HepG2 (cell line): Measurements from ENCODE around the gene PCGF3. TPM values are rescaled to one million over a fixed set of nuclear protein-coding genes. Genes with fewer than 3 reads are reported as not detected.

Experiments used
- ATAC-seq: fragments of 200-7000 bp; cut with Tn5 transposase; 3 replicates; pipeline ENCODE4 v1.9.1; 2020; ENCODE audit warnings: mild to moderate bottlenecking, moderate library complexity
- BruUV-seq: library from RNA; stranded (reverse); fragments of 400-500 nt; replicated peaks from 2 replicates; lab custom pipeline; 2021; lab: Mats Ljungman, UMichigan
- CTCF ChIA-PET: fragments of 300-600 bp; formaldehyde crosslinking; extraction: SDS; loops from one replicate; lab custom pipeline; 2021; ENCODE audit warnings: low total read pairs, inconsistent platforms, low intra/inter-chr PET ratio; lab: Yijun Ruan, JAX
- POLR2A ChIA-PET: fragments of 350-600 bp; sonication (Branson Sonifier 250); formaldehyde crosslinking; loops from one replicate; lab custom pipeline; 2020; ENCODE audit warnings: antibody characterized with exemption, inconsistent platforms; lab: Yijun Ruan, JAX
- DNase-seq: peaks from one replicate; pipeline ENCODE4 v3.0.0-alpha.2; 2015; ENCODE audit warnings: low spot score
- FAIRE-seq: peaks from 3 replicates; lab custom pipeline; 2011; peaks lifted over from hg19 to GRCh38; lab: Jason Lieb, UNC
- H2AFZ ChIP-seq: one replicate; pipeline ENCODE4 v1.6.1; 2011; ENCODE audit warnings: low read length, inconsistent platforms
- H3K27ac ChIP-seq: fragments of 300-600 bp; 3 replicates; pipeline ENCODE4 v1.8.0; 2011; ENCODE audit warnings: mixed run types, mild to moderate bottlenecking, mixed read lengths, low read length, inconsistent platforms; ENCODE audit not compliant: insufficient read depth; ENCODE audit errors: extremely low read length
- H3K27me3 ChIP-seq, 2 experiments: fragments of 200-600 bp in 1 of 2; 2 replicates in 1 of 2; 3 replicates in 1 of 2; pipeline versions ENCODE4 v1.6.0 to v1.8.0; 2011; ENCODE audit warnings: low read length in 2 of 2, mild to moderate bottlenecking in 2 of 2, moderate library complexity in 2 of 2, inconsistent platforms in 1 of 2; ENCODE audit not compliant: insufficient read depth in 2 of 2, control insufficient read depth in 1 of 2
- H3K36me3 ChIP-seq, 2 experiments: fragments of 200-600 bp in 1 of 2; replicated peaks in 1 of 2; 2 replicates in 1 of 2; 3 replicates in 1 of 2; pipeline versions ENCODE4 v1.5.1 to v1.8.0; 2011; ENCODE audit warnings: low read length in 2 of 2, inconsistent platforms in 1 of 2; ENCODE audit not compliant: insufficient read depth in 2 of 2, control insufficient read depth in 1 of 2
- H3K4me1 ChIP-seq: 2 replicates; pipeline ENCODE4 v1.5.1; 2012; ENCODE audit warnings: low read length, inconsistent platforms; ENCODE audit not compliant: insufficient read depth
- H3K4me2 ChIP-seq: 2 replicates; pipeline ENCODE4 v1.6.0; 2011; ENCODE audit warnings: low read depth, low read length, inconsistent platforms
- H3K4me3 ChIP-seq, 3 experiments: fragments of 200-600 bp in 1 of 3; sonication (generic), shearing (Covaris generic) in 1 of 3; replicated peaks in 1 of 3; 2 replicates each; pipeline ENCODE4 v1.5.1; 2011 to 2016; ENCODE audit warnings: low read length in 3 of 3, inconsistent platforms in 2 of 3, low read depth in 2 of 3, mild to moderate bottlenecking in 2 of 3, control low read depth in 1 of 3, mixed read lengths in 1 of 3; ENCODE audit not compliant: insufficient read depth in 1 of 3
- H3K79me2 ChIP-seq: one replicate; pipeline ENCODE4 v1.6.1; 2011; ENCODE audit warnings: low read length, inconsistent platforms; ENCODE audit not compliant: insufficient read depth
- H3K9ac ChIP-seq: 2 replicates; pipeline ENCODE4 v1.6.0; 2011; ENCODE audit warnings: mild to moderate bottlenecking, low read depth, low read length, inconsistent platforms; ENCODE audit not compliant: insufficient read depth
- H3K9me3 ChIP-seq: 2 replicates; pipeline ENCODE4 v1.5.1; 2012; ENCODE audit warnings: mild to moderate bottlenecking, low read length
- H4K20me1 ChIP-seq: 2 replicates; pipeline ENCODE4 v1.6.0; 2011; ENCODE audit warnings: inconsistent platforms, mild to moderate bottlenecking, low read length, moderate library complexity; ENCODE audit not compliant: insufficient read depth
- ARID3A ChIP-seq: IDR thresholded peaks from 2 replicates; pipeline ENCODE4 v1.6.1; 2012; ENCODE audit warnings: low read depth, low read length, improper control_type of control experiment
- ESRRA ChIP-seq: sonication (generic); formaldehyde crosslinking; IDR thresholded peaks from 2 replicates; pipeline ENCODE4 v1.5.1; 2020; ENCODE audit warnings: mild to moderate bottlenecking, low read depth, missing genetic modification reagents
- GABPB1 ChIP-seq: IDR thresholded peaks from 2 replicates; pipeline ENCODE4 v1.6.1; 2016; ENCODE audit warnings: mild to moderate bottlenecking, missing genetic modification reagents, moderate library complexity, missing compliant biosample characterization
- HIC2 ChIP-seq: sonication (generic); formaldehyde crosslinking; IDR thresholded peaks from 2 replicates; pipeline ENCODE4 v1.9.0; 2022; ENCODE audit warnings: low read depth, missing genetic modification reagents
- HOXA7 ChIP-seq: sonication (generic); formaldehyde crosslinking; IDR thresholded peaks from 2 replicates; pipeline ENCODE4 v1.8.1; 2022; ENCODE audit warnings: mild to moderate bottlenecking, missing genetic modification reagents, moderate library complexity
- KDM2A ChIP-seq: sonication (generic); formaldehyde crosslinking; IDR thresholded peaks from 2 replicates; pipeline ENCODE4 v1.4.0; 2020; ENCODE audit warnings: low read depth, missing genetic modification reagents, borderline replicate concordance
- MIER3 ChIP-seq: IDR thresholded peaks from 2 replicates; pipeline ENCODE4 v1.6.1; 2016; ENCODE audit warnings: missing compliant biosample characterization, borderline replicate concordance
- SOX6 ChIP-seq, 2 experiments: fragments of 450-650 bp in 1 of 2; sonication (generic) in 1 of 2; formaldehyde crosslinking in 1 of 2; IDR thresholded peaks; 2 replicates each; pipeline versions ENCODE4 v1.4.0 to v1.6.1; 2017 to 2020; ENCODE audit warnings: antibody characterized with exemption in 1 of 2, mild to moderate bottlenecking in 1 of 2, missing genetic modification reagents in 1 of 2
- TEAD3 ChIP-seq: optimal IDR thresholded peaks from 2 replicates; pipeline ENCODE3; 2016; ENCODE audit warnings: borderline replicate concordance
- ZBTB33 ChIP-seq: sonication (generic); formaldehyde crosslinking; IDR thresholded peaks from 2 replicates; pipeline ENCODE4 v1.4.0; 2020; ENCODE audit warnings: missing genetic modification reagents
- ZMYM3 ChIP-seq: sonication (generic); formaldehyde crosslinking; IDR thresholded peaks from 2 replicates; pipeline ENCODE4 v1.5.1; 2020; ENCODE audit warnings: mild to moderate bottlenecking, missing genetic modification reagents
- ZNF142 ChIP-seq: sonication (generic); formaldehyde crosslinking; IDR thresholded peaks from 2 replicates; pipeline ENCODE4 v1.4.0; 2020; ENCODE audit warnings: missing genetic modification reagents
- ZNF207 ChIP-seq: fragments of 450-650 bp; IDR thresholded peaks from 2 replicates; pipeline ENCODE4 v1.6.1; 2016; ENCODE audit warnings: antibody characterized with exemption, borderline replicate concordance
- WGBS: methylation state at CpG from one replicate; pipeline ENCODE4 v1.1.6; 2017; ENCODE audit warnings: low lambda C conversion rate; 5-methylcytosine and 5-hydroxymethylcytosine counted together
- in situ Hi-C: cut with HindIII; loops from 2 replicates; pipeline ENCODE4 v1.10.0; 2017; ENCODE audit warnings: low pct_unique_long_range_greater_than_20kb; ENCODE audit not compliant: extremely low pct_ligation_motif_present
- intact Hi-C: fragments of 100-400 bp; cut with micrococcal nuclease; formaldehyde crosslinking; loops from one replicate; pipeline ENCODE4 v1.10.0; 2022; ENCODE audit not compliant: unreplicated experiment
- polyA plus RNA-seq, 8 experiments: library from polyadenylated mRNA; depleted of rRNA in 3 of 8; stranded (reverse) in 7 of 8; unstranded in 1 of 8; fragments of >200 nt; fragmentation: Illumina TruSeq in 4 of 8; extraction: Trizol in 4 of 8; gene quantifications; 2 replicates each; pipeline versions ENCODE4 v1.2.1 to v1.2.3, GENCODE V29; 2011 to 2016; ENCODE audit warnings: low read depth in 4 of 8, missing spikeins in 1 of 8, mixed read lengths in 1 of 8; ENCODE audit not compliant: insufficient read depth in 1 of 8
- total RNA-seq, 5 experiments: library from RNA; depleted of rRNA; stranded (reverse); fragments of >200 nt; fragmentation: Illumina TruSeq; extraction: Trizol; gene quantifications; 2 replicates each; pipeline ENCODE4 v1.2.3, GENCODE V29; 2016; ENCODE audit warnings: low read depth in 1 of 5

PCGF3 gene
- total and polyA plus RNA-seq, 2 of the 13 experiments (the other 11 are each of a cell fraction or from before 2014, with no cell fraction given): 28.6 to 66.2 TPM

- Histone ChIP-seq H4K20me1 (no peaks in the 10 kb centered on the region), H3K4me3 (no peak overlapping the region), H2AFZ (no peak overlapping the region), H3K27ac (no peak overlapping the region), H3K27me3 (peaks cover 10 to 44% of the 10 kb centered on the region in 2 experiments; a peak in 4 of 5 replicates), H3K4me1 (peaks cover 47% of the 10 kb centered on the region), H3K36me3 (no peaks in the 10 kb centered on the region), H3K79me2 (no peaks in the 10 kb centered on the region), H3K4me2 (no peak overlapping the region; the same call in 1 of the 2 replicates), H3K9ac (no peak overlapping the region), H3K9me3 (no peaks in the 10 kb centered on the region)
- BruUV-seq: no TSS peak
- FAIRE-seq (no peak), DNase-seq (no peak), ATAC-seq (peak; percentile 45)
- ChIA-PET POLR2A (no interaction called here), CTCF (no interaction called here)
- 29% methylated on average over 7 of the region's 16 CpGs for WGBS
- intact Hi-C loops (no loop called here), in situ Hi-C loops (no loop called here)
- no peak for TF ChIP-seq ARID3A
- TF ChIP-seq TEAD3: peak; percentile 34
- TF ChIP-seq GABPB1 (CRISPR knock-in tag): peak; percentile 29; the same call in 1 of the 2 replicates
- no peak for TF ChIP-seq HOXA7
- peak; percentile 22; the same call in 1 of the 2 replicates for TF ChIP-seq ZBTB33
- TF ChIP-seq ZNF207: no peak
- no peak for TF ChIP-seq SOX6 (IDR thresholded peaks at IDR 0.05)
- TF ChIP-seq SOX6 (CRISPR knock-in tag; IDR thresholded peaks at IDR 0.05): no peak
- peak; percentile 60; the same call in 1 of the 2 replicates for TF ChIP-seq KDM2A (CRISPR knock-in tag)
- no peak for TF ChIP-seq ZNF142 (CRISPR knock-in tag)
- peak; percentile 49; the same call in 1 of the 2 replicates for TF ChIP-seq HIC2 (CRISPR knock-in tag)
- no peak for TF ChIP-seq ZMYM3 (CRISPR knock-in tag)
- no peak for TF ChIP-seq ESRRA
- TF ChIP-seq MIER3 (CRISPR knock-in tag): no peak
Observed at GRCh38 chr4:786861-787300, 81.2 kb downstream of the PCGF3 start.
